Mucosa of descending colon (tissue), 3 donors: Measurements from ENCODE around the gene PRL. TPM values are rescaled to one million over a fixed set of nuclear protein-coding genes. Genes with fewer than 3 reads are reported as not detected.

Experiments used
- ATAC-seq: fragments of 200-7000 bp; cut with Tn5 transposase; one replicate; pipeline ENCODE4 v1.9.1; 2020; ENCODE audit warnings: mild to moderate bottlenecking, moderate library complexity
- DNase-seq, 3 donors: peaks; one replicate each; pipeline ENCODE4 v3.0.0-alpha.2; 2020
- H3K36me3 ChIP-seq: fragments of 200-600 bp; one replicate; pipeline ENCODE4 v1.8.0; 2021; ENCODE audit warnings: low read depth, mild to moderate bottlenecking
- H3K4me1 ChIP-seq: fragments of 200-600 bp; one replicate; pipeline ENCODE4 v1.8.0; 2021; ENCODE audit warnings: low read depth, mild to moderate bottlenecking
- H3K4me3 ChIP-seq: fragments of 200-600 bp; one replicate; pipeline ENCODE4 v1.8.0; 2021; ENCODE audit warnings: mild to moderate bottlenecking
- H3K9me3 ChIP-seq: fragments of 200-600 bp; one replicate; pipeline ENCODE4 v1.8.0; 2021; ENCODE audit warnings: mild to moderate bottlenecking
- intact Hi-C, 2 donors: fragments of 100-400 bp; cut with DNase I in 1 of 2; cut with micrococcal nuclease in 1 of 2; formaldehyde crosslinking; loops; one replicate each; pipeline versions ENCODE4 v1.11.0 to v1.11.1; 2022; cut with DNase I, micrococcal nuclease
- total RNA-seq, 3 donors: library from RNA; stranded (reverse); fragmentation: NEBNext Ultra II Directional in 2 of 3; extraction: Animal tissue kit (Norgen Biotek cat#: 25700) in 2 of 3; gene quantifications; one replicate each; pipeline versions ENCODE4 v1.2.1 to v1.2.4, GENCODE V29; 2021 to 2023
- TF ChIP-seq, protein P1 (sequence below): fragments of 200-600 bp; IDR thresholded peaks from one replicate; pipeline ENCODE4 v1.8.0; 2022; ENCODE audit warnings: antibody characterized with exemption, mild to moderate bottlenecking
- donor health status: DM: no; HTN: no; CAD: no; lungs with moderate emphysema.
- donor health status: DM: no; HTN: no; CAD: no.
- donor health status: DM: no; HTN: yes; CAD: no.

Gene PRL
- total RNA-seq, 3 donors from 2014 or later: not detected

DNA sequence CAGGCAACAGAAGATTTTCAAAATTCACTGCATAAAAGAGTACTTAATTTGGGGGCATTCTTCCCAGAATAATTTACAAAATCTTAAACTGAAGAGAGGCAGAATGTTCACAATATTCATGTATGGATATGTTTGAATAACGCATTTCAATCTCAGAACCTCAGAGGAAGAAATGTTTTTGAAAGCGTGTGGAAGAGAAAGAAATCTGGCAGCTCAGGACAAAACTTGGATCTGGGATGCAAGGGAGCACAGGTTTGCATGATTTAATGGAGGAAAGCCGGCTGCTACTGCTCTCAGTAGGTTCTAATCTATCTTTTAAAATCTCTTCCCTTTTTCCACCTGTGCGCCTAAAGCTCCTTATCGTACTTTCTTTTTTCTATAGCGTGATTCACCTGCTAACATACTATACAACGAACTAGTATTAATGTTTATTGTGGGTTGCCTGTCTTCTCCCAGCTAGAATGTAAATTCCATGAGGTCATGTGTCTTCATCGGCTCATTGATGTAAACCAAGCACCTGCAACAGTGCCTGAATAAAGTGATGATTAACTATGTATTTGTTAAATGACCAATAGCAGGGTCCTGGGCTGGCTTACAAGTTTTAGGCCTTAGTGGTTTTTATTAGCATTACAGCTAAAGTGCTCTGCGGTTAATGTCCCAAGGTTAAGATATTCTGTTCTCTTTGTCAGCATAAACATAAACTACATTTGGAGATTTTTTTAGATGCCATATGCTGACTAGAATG, 15.3 kb downstream of the PRL start:
- DNase-seq (no peak), ATAC-seq (no peak)
- Histone ChIP-seq H3K4me1 (no peaks in the 10 kb centered on the region), H3K9me3 (no peaks in the 10 kb centered on the region), H3K4me3 (no peak overlapping the region), H3K36me3 (no peaks in the 10 kb centered on the region)
- TF ChIP-seq, protein P1, sequence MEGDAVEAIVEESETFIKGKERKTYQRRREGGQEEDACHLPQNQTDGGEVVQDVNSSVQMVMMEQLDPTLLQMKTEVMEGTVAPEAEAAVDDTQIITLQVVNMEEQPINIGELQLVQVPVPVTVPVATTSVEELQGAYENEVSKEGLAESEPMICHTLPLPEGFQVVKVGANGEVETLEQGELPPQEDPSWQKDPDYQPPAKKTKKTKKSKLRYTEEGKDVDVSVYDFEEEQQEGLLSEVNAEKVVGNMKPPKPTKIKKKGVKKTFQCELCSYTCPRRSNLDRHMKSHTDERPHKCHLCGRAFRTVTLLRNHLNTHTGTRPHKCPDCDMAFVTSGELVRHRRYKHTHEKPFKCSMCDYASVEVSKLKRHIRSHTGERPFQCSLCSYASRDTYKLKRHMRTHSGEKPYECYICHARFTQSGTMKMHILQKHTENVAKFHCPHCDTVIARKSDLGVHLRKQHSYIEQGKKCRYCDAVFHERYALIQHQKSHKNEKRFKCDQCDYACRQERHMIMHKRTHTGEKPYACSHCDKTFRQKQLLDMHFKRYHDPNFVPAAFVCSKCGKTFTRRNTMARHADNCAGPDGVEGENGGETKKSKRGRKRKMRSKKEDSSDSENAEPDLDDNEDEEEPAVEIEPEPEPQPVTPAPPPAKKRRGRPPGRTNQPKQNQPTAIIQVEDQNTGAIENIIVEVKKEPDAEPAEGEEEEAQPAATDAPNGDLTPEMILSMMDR: no peak
- intact Hi-C loops: no loop called here

GRCh38 chr6:22279427-22279826, 17.4 kb downstream of the PRL start:
- H3K9me3 ChIP-seq: no peaks in the 10 kb centered on the region

DNA sequence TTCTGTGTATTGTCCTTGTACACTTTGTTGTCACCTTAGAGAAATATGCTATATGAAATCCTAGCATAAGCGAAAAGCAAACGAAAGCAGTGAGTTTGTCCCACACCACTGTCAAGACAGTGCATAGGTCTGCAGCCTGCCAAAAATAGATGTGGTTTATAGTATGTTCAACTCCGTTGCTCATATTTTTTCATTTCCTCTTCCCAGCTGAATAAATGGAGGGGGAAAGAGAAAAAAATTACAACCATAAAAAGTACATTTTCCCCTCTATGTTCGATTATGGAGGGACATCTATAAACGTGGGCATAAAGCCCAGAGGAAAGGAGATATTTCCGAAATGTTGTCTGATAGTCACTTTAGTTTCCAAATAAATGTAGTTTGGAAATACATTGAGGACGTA, 25.8 kb downstream of the PRL start:
- no peaks in the 10 kb centered on the region for H3K36me3 ChIP-seq
- TF ChIP-seq, protein P1: no peak
- ATAC-seq (no peak), DNase-seq (no peak)
- H3K9me3 ChIP-seq: no peaks in the 10 kb centered on the region
- no peaks in the 10 kb centered on the region for H3K4me1 ChIP-seq
- intact Hi-C loops: no loop called here
- H3K4me3 ChIP-seq: no peak overlapping the region

More at GRCh38 chr6:22279427-22279826, 17.4 kb downstream of the PRL start:
- TF ChIP-seq, protein P1: no peak
- H3K4me3 ChIP-seq: no peak overlapping the region
- intact Hi-C loops: no loop called here
- H3K36me3 ChIP-seq: no peaks in the 10 kb centered on the region
- ATAC-seq: no peak
- DNase-seq: no peak
- no peaks in the 10 kb centered on the region for H3K4me1 ChIP-seq

GRCh38 chr6:22263748-22264147, 33.1 kb downstream of the PRL start:
- Histone ChIP-seq H3K36me3 (no peaks in the 10 kb centered on the region), H3K9me3 (no peaks in the 10 kb centered on the region), H3K4me1 (no peaks in the 10 kb centered on the region), H3K4me3 (no peak overlapping the region)
- no peak for DNase-seq
- ATAC-seq: no peak
- TF ChIP-seq, protein P1: no peak
- intact Hi-C loops: no loop called here

DNA sequence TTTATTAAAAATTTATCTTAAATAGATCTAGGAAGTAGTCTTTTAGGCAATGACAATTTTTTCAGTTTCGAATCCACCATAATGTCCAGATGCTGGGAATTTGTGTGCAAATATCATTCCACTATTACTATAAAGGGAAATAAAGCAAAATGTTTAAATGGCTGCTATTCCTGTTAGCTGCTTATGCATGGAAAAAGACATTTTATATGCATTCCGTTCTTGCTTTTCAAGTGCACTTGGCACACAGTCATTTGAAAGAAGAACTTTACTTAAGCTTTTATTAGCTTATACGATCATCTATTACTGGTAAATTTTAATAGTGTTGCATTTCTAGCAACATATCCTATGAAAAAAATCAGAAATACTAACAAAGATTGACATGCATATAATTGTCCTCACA, 42.0 kb downstream of the PRL start:
- Histone ChIP-seq H3K36me3 (no peaks in the 10 kb centered on the region), H3K4me1 (no peaks in the 10 kb centered on the region), H3K4me3 (no peak overlapping the region), H3K9me3 (no peaks in the 10 kb centered on the region)
- ATAC-seq (no peak), DNase-seq (no peak)
- intact Hi-C loops: no loop called here
- TF ChIP-seq, protein P1: no peak
